Liver (tissue), 9 donors: Measurements from ENCODE around the gene BLID. TPM values are rescaled to one million over a fixed set of nuclear protein-coding genes. Genes with fewer than 3 reads are reported as not detected.

ENCODE experiments used
- DNase-seq: peaks from one replicate; pipeline ENCODE4 v3.0.0-alpha.2; 2017; ENCODE audit warnings: low spot score
- H3K27ac ChIP-seq, 2 donors: one replicate each; pipeline ENCODE4 v1.7.0; 2013; ENCODE audit warnings: inconsistent platforms in 2 of 2, low read length in 2 of 2, control low read depth in 1 of 2, low read depth in 1 of 2, mild to moderate bottlenecking in 1 of 2
- H3K27me3 ChIP-seq, 4 donors: one replicate each; pipeline versions ENCODE4 v1.6.1 to v1.7.0; 2013; ENCODE audit warnings: low read length in 3 of 4, inconsistent platforms in 1 of 4, mild to moderate bottlenecking in 1 of 4, moderate library complexity in 1 of 4; ENCODE audit not compliant: control insufficient read depth in 4 of 4, insufficient read depth in 4 of 4
- H3K36me3 ChIP-seq, 4 donors: one replicate each; pipeline versions ENCODE4 v1.6.1 to v1.7.0; 2013; ENCODE audit warnings: low read length in 3 of 4, mild to moderate bottlenecking in 3 of 4, low read depth in 1 of 4, moderate library complexity in 1 of 4; ENCODE audit not compliant: control insufficient read depth in 4 of 4, insufficient read depth in 3 of 4
- H3K4me1 ChIP-seq, 4 donors: one replicate each; pipeline versions ENCODE4 v1.6.1 to v1.7.0; 2013; ENCODE audit warnings: low read length in 3 of 4, mild to moderate bottlenecking in 3 of 4, moderate library complexity in 1 of 4; ENCODE audit not compliant: control insufficient read depth in 4 of 4, insufficient read depth in 4 of 4
- H3K4me3 ChIP-seq, 3 donors: one replicate each; pipeline versions ENCODE4 v1.6.1 to v1.7.0; 2013; ENCODE audit warnings: low read length in 3 of 3, control low read depth in 1 of 3, low read depth in 1 of 3, mild to moderate bottlenecking in 1 of 3
- H3K9ac ChIP-seq, 2 donors: one replicate each; pipeline ENCODE4 v1.7.0; 2013; ENCODE audit warnings: low read length in 2 of 2, mild to moderate bottlenecking in 2 of 2, moderate library complexity in 2 of 2, control low read depth in 1 of 2, low read depth in 1 of 2
- H3K9me3 ChIP-seq, 4 donors: one replicate each; pipeline versions ENCODE4 v1.6.1 to v1.7.0; 2013; ENCODE audit warnings: low read length in 3 of 4; ENCODE audit not compliant: control insufficient read depth in 4 of 4
- ATF3 ChIP-seq: IDR thresholded peaks from 2 replicates; pipeline ENCODE4 v1.6.1; 2016; ENCODE audit warnings: antibody characterized with exemption
- EGR1 ChIP-seq, 2 donors: IDR thresholded peaks; 2 replicates each; pipeline ENCODE4 v1.6.1; 2016 to 2018; ENCODE audit warnings: antibody characterized with exemption in 2 of 2, low read depth in 2 of 2
- FOXA1 ChIP-seq: IDR thresholded peaks from 2 replicates; pipeline ENCODE4 v1.6.1; 2016; ENCODE audit warnings: antibody characterized with exemption
- FOXA2 ChIP-seq: IDR thresholded peaks from 2 replicates; pipeline ENCODE4 v1.6.1; 2016; ENCODE audit warnings: antibody characterized with exemption
- GABPA ChIP-seq, 2 donors: IDR thresholded peaks in 1 of 2; conservative IDR thresholded peaks in 1 of 2; 2 replicates each; pipeline ENCODE4 v1.6.1; 2016; ENCODE audit warnings: antibody characterized with exemption in 2 of 2, mild to moderate bottlenecking in 1 of 2, moderate library complexity in 1 of 2
- HNF4A ChIP-seq, 2 donors: conservative IDR thresholded peaks; 2 replicates each; pipeline ENCODE4 v1.6.1; 2016; ENCODE audit warnings: antibody characterized with exemption in 2 of 2, mild to moderate bottlenecking in 2 of 2
- NR2F2 ChIP-seq: IDR thresholded peaks from 2 replicates; pipeline ENCODE4 v1.6.1; 2016; ENCODE audit warnings: antibody characterized with exemption
- REST ChIP-seq: IDR thresholded peaks from 2 replicates; pipeline ENCODE4 v1.6.1; 2016; ENCODE audit warnings: antibody characterized with exemption, mild to moderate bottlenecking
- RXRA ChIP-seq, 2 donors: IDR thresholded peaks; 2 replicates each; pipeline ENCODE4 v1.6.1; 2017 to 2018; ENCODE audit warnings: antibody characterized with exemption in 2 of 2, mild to moderate bottlenecking in 1 of 2
- SP1 ChIP-seq: IDR thresholded peaks from 2 replicates; pipeline ENCODE4 v1.6.1; 2018; ENCODE audit warnings: antibody characterized with exemption, mild to moderate bottlenecking
- TAF1 ChIP-seq: conservative IDR thresholded peaks from 2 replicates; pipeline ENCODE4 v1.6.1; 2016; ENCODE audit warnings: antibody characterized with exemption, mild to moderate bottlenecking
- YY1 ChIP-seq: IDR thresholded peaks from 2 replicates; pipeline ENCODE4 v1.6.1; 2016; ENCODE audit warnings: antibody characterized with exemption, mild to moderate bottlenecking
- WGBS: extraction: QIAGEN DNeasy Blood & Tissue Kit; methylation state at CpG from one replicate; pipeline ENCODE4 v1.1.7; 2013; 5-methylcytosine and 5-hydroxymethylcytosine counted together
- polyA plus RNA-seq, 2 donors: library from polyadenylated mRNA; stranded (reverse) in 1 of 2; unstranded in 1 of 2; fragments of 200-250 nt in 1 of 2; fragments of >200 nt in 1 of 2; fragmentation: Nextera tagmentation in 1 of 2; extraction: Ambion mirVana in 1 of 2; gene quantifications; one replicate each; pipeline versions ENCODE4 v1.2.1 to v1.2.3, GENCODE V29; 2013 to 2015
- total RNA-seq, 2 donors: library from RNA; depleted of rRNA; stranded (reverse); fragments of >200 nt; gene quantifications; one replicate each; pipeline ENCODE4 v1.2.3, GENCODE V29; 2014
- TF ChIP-seq, protein P1 (sequence below): IDR thresholded peaks from 2 replicates; pipeline ENCODE4 v1.6.1; 2016; ENCODE audit warnings: antibody characterized with exemption
- donor health status: healthy.
- donor health status: healthy.
- donor health status: healthy.
- donor health status: healthy.
- donor health status: healthy.

The BLID gene
- total and polyA plus RNA-seq, 4 donors = 0.18 to 0.84 (median 0.33) TPM; not detected in 1

GRCh38 chr11:122097419-122098001, 18.5 kb downstream of the BLID start:
- H3K9me3 ChIP-seq = no peaks in the 10 kb centered on the region
- H3K4me3 ChIP-seq = no peak overlapping the region
- no peaks in the 10 kb centered on the region for H3K4me1 ChIP-seq
- DNase-seq = no peak
- no peaks in the 10 kb centered on the region for H3K36me3 ChIP-seq
- no peak for TF ChIP-seq GABPA (IDR thresholded peaks at IDR 0.05 in 1 of 2, conservative IDR thresholded peaks at IDR 0.05 in 1 of 2)
- TF ChIP-seq, protein P1, sequence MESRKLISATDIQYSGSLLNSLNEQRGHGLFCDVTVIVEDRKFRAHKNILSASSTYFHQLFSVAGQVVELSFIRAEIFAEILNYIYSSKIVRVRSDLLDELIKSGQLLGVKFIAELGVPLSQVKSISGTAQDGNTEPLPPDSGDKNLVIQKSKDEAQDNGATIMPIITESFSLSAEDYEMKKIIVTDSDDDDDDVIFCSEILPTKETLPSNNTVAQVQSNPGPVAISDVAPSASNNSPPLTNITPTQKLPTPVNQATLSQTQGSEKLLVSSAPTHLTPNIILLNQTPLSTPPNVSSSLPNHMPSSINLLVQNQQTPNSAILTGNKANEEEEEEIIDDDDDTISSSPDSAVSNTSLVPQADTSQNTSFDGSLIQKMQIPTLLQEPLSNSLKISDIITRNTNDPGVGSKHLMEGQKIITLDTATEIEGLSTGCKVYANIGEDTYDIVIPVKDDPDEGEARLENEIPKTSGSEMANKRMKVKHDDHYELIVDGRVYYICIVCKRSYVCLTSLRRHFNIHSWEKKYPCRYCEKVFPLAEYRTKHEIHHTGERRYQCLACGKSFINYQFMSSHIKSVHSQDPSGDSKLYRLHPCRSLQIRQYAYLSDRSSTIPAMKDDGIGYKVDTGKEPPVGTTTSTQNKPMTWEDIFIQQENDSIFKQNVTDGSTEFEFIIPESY = no peak
- TF ChIP-seq FOXA1 = no peak
- no peak for TF ChIP-seq YY1
- no peak for TF ChIP-seq SP1
- no peak for TF ChIP-seq TAF1
- no peak for TF ChIP-seq ATF3
- TF ChIP-seq FOXA2 = no peak
- no peak overlapping the region for H3K9ac ChIP-seq
- no peaks in the 10 kb centered on the region for H3K27me3 ChIP-seq
- H3K27ac ChIP-seq = no peak overlapping the region
- WGBS = 79% methylated on average over 11 of the region's 11 CpGs

DNA sequence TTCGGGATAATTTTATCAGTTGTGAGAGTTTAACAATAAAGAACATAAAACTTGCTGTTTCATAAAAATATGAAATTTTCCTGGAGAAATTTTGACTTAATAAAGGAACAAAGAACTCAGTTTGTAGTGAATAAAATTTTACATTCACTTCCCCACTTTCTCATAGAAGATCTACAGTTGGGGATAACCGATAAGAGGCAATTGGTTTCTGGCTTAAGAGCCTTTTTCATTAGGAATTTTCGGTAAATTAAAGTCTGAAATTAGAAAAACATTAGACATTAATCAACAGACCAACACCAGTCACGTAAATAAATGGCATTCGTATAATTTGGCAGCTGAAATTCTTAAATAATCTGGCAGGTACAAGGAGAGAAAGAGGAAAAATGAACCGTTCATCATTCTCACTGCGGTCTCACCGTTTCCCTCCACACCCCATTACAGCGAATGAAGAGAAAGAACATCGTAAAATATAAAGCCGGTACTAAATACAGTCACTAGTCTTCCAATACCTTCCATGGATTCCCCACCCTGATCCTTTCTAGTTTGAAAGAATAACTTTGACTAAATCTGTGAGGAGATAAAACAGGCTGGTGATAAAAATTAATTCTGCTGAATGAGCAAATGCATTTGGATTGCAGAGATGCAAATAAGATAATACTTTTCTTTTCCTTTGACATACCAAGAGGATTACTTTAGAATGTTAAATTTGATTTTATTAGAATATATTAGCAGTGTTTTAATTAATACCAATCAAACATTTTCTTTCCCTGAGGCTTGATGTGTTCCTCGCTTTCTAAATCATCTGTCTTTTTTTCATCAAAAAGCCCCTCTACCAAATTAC, 19.5 kb downstream of the BLID start:
- TF ChIP-seq TAF1 (no peak), RXRA (IDR thresholded peaks at IDR 0.05) (no peak), FOXA1 (no peak), SP1 (no peak), ATF3 (no peak), HNF4A (conservative IDR thresholded peaks at IDR 0.05) (no peak), EGR1 (IDR thresholded peaks at IDR 0.05; ENCODE audit: low read depth in 2 of 2) (no peak), NR2F2 (no peak), REST (no peak), GABPA (IDR thresholded peaks at IDR 0.05 in 1 of 2, conservative IDR thresholded peaks at IDR 0.05 in 1 of 2) (no peak)
- Histone ChIP-seq H3K27ac (no peak overlapping the region), H3K4me3 (no peak overlapping the region), H3K4me1 (no peaks in the 10 kb centered on the region), H3K9ac (no peak overlapping the region), H3K36me3 (peaks cover 0 to under 1% (median 0%) of the 10 kb centered on the region in 4 donors), H3K27me3 (no peaks in the 10 kb centered on the region), H3K9me3 (no peaks in the 10 kb centered on the region)
- WGBS = 95% methylated on average over 12 of the region's 12 CpGs
- DNase-seq = no peak
